GM21825 (cell line): ENCODE measurements around the gene CSNK1A1L.

Source experiments
- ATAC-seq: cut with Tn5 transposase; IDR thresholded peaks from one replicate; pipeline ENCODE4 v1.9.1; 2021; ENCODE audit warnings: mild to moderate bottlenecking, moderate library complexity; ENCODE audit not compliant: unreplicated experiment

The CSNK1A1L gene

GRCh38 chr13:37105251-37105714 lies at the start of gene CSNK1A1L:
Gene CSNK1A1L (minus strand): TSS chr13:37105664. CDS start chr13:37105256, 408 bp downstream.
- ATAC-seq, result no peak

GRCh38 chr13:37149380-37149779 lies 43.9 kb upstream of the CSNK1A1L start:
- no peak for ATAC-seq

- ATAC-seq, result no peak
Measured at GRCh38 chr13:37148501-37148900, 43.0 kb upstream of the CSNK1A1L start.

GRCh38 chr13:37144661-37145060 lies 39.2 kb upstream of the CSNK1A1L start:
- no peak for ATAC-seq

GRCh38 chr13:37143911-37144310 lies 38.4 kb upstream of the CSNK1A1L start:
- no peak for ATAC-seq

GRCh38 chr13:37142877-37143276 lies 37.4 kb upstream of the CSNK1A1L start:
- no peak for ATAC-seq

GRCh38 chr13:37141011-37141410 lies 35.5 kb upstream of the CSNK1A1L start:
- ATAC-seq, result no peak

- ATAC-seq, result no peak
Measured at GRCh38 chr13:37139356-37139755, 33.9 kb upstream of the CSNK1A1L start.

GRCh38 chr13:37138926-37139325 lies 33.5 kb upstream of the CSNK1A1L start:
- ATAC-seq, result no peak

GRCh38 chr13:37138169-37138568 lies 32.7 kb upstream of the CSNK1A1L start:
- no peak for ATAC-seq

- ATAC-seq, result no peak
Measured at GRCh38 chr13:37136633-37137032, 31.2 kb upstream of the CSNK1A1L start.

GRCh38 chr13:37136187-37136586 lies 30.7 kb upstream of the CSNK1A1L start:
- no peak for ATAC-seq

- ATAC-seq, result no peak
Measured at GRCh38 chr13:37134411-37135041, 29.1 kb upstream of the CSNK1A1L start.

- ATAC-seq, result no peak
Measured at GRCh38 chr13:37132211-37132610, 26.7 kb upstream of the CSNK1A1L start.

- ATAC-seq, result no peak
Measured at GRCh38 chr13:37131092-37131491, 25.6 kb upstream of the CSNK1A1L start.

GRCh38 chr13:37129866-37130265 lies 24.4 kb upstream of the CSNK1A1L start:
- no peak for ATAC-seq

- ATAC-seq, result no peak
Measured at GRCh38 chr13:37127691-37128241, 22.3 kb upstream of the CSNK1A1L start.

- ATAC-seq, result no peak
Measured at GRCh38 chr13:37123337-37123736, 17.9 kb upstream of the CSNK1A1L start.

- no peak for ATAC-seq
Measured at GRCh38 chr13:37118016-37118415, 12.6 kb upstream of the CSNK1A1L start.

- no peak for ATAC-seq
Measured at GRCh38 chr13:37114250-37114649, 8.8 kb upstream of the CSNK1A1L start.

GRCh38 chr13:37113534-37113933 lies 8.1 kb upstream of the CSNK1A1L start:
- no peak for ATAC-seq

GRCh38 chr13:37109051-37109678 lies 3.7 kb upstream of the CSNK1A1L start:
- ATAC-seq, result no peak
